Adrenal gland (tissue), 9 donors: Measurements from ENCODE around the gene SORL1-AS1.

Experiments used
- DNase-seq, 7 donors: peaks; one replicate each; pipeline ENCODE4 v3.0.0-alpha.2; 2019 to 2020
- H3K27ac ChIP-seq, 5 donors: fragments of 200-600 bp; sonication (generic) in 4 of 5; 1 replicate in 3 of 5; 2 replicates in 2 of 5; pipeline versions ENCODE4 v1.5.1 to v1.8.0; 2016 to 2020; ENCODE audit warnings: mild to moderate bottlenecking in 1 of 5
- H3K27me3 ChIP-seq: fragments of 200-600 bp; 2 replicates; pipeline ENCODE4 v1.8.0; 2021
- H3K36me3 ChIP-seq, 2 donors: fragments of 200-600 bp; replicated peaks in 1 of 2; 1 replicate in 1 of 2; 2 replicates in 1 of 2; pipeline versions ENCODE4 v1.5.1 to v1.8.0; 2018 to 2022
- H3K4me1 ChIP-seq, 2 donors: fragments of 200-600 bp; replicated peaks in 1 of 2; 1 replicate in 1 of 2; 2 replicates in 1 of 2; pipeline versions ENCODE4 v1.5.1 to v1.8.0; 2018 to 2021
- H3K4me3 ChIP-seq, 4 donors: fragments of 200-600 bp; sonication (generic) in 3 of 4; one replicate each; pipeline ENCODE4 v1.5.1; 2016 to 2018
- H3K9me3 ChIP-seq, 3 donors: fragments of 200-600 bp; sonication (generic) in 1 of 3; replicated peaks in 1 of 3; 1 replicate in 2 of 3; 2 replicates in 1 of 3; pipeline versions ENCODE4 v1.5.1 to v1.8.0; 2016 to 2021
- POLR2A ChIP-seq, 2 donors: fragments of 450-650 bp; IDR thresholded peaks; one replicate each; pipeline ENCODE4 v1.6.1; 2017; ENCODE audit warnings: antibody characterized with exemption in 2 of 2, mild to moderate bottlenecking in 2 of 2, moderate library complexity in 1 of 2
- WGBS, 4 donors: extraction: QIAGEN DNeasy Blood & Tissue Kit in 2 of 4; methylation state at CpG; one replicate each; pipeline versions ENCODE4 v1.1.5 to v1.1.7; 2013 to 2017; 5-methylcytosine and 5-hydroxymethylcytosine counted together
- intact Hi-C, 2 donors: fragments of 100-400 bp; cut with DNase I; formaldehyde crosslinking; loops; one replicate each; pipeline versions ENCODE4 v1.14.1 to v1.15.0; 2022 to 2023
- TF ChIP-seq, protein P1 (sequence below), 6 experiments: fragments of 450-650 bp in 4 of 6; fragments of 200-600 bp in 2 of 6; sonication (generic) in 1 of 6; IDR thresholded peaks; 1 replicate in 5 of 6; 2 replicates in 1 of 6; pipeline versions ENCODE4 v1.5.1 to v1.8.0; 2016 to 2021; ENCODE audit warnings: antibody characterized with exemption in 6 of 6, mild to moderate bottlenecking in 2 of 6, moderate library complexity in 1 of 6
- donor health status: healthy with polysubstance abuse.
- donor health status: Bipolar disorder and iron deficiency.
- donor health status: DM: yes; HTN: yes; CAD: no.
- donor health status: DM: no; HTN: no; CAD: no.
- donor health status: DM: no; HTN: no; CAD: no.

The SORL1-AS1 gene

DNA sequence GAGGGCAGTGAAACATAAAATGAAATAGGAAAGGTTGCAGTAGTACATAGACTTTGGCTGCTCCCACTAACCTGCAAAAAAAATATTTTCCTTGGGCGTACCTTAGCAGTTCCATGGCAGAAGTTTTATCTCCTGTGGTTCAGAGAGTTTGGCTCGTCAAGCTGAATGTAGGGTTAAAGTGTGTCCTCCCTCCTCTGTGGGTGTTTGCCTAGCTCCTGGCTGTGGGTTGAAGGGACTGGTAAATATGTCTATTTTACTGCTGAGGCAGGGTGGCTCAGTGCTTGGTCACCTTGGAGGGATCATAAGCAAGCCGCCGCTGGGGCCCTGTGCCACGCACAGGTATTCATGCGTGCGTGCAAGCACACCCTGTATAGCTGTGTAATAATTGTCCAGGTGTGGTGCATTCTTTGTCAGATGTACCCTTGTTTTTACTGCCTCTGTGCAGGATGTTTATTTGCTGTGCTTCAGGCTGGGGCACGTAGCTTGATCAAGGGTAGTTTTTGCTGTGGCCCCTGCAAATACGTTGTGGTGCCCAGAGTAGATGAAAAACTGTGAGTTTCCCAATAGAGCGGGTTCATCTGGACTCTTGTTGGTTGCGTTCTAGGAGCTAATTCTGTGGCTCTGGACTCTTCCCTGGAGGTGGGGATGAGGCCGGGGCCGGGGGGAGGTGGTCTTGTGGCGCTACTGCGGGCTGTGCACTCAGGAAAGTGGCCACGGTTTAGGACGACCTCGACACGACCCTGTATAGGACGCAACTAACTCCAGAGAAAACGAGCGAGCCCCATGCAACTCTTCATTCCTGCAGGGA lies 1.4 kb downstream of the SORL1-AS1 start:
- TF ChIP-seq, protein P1, sequence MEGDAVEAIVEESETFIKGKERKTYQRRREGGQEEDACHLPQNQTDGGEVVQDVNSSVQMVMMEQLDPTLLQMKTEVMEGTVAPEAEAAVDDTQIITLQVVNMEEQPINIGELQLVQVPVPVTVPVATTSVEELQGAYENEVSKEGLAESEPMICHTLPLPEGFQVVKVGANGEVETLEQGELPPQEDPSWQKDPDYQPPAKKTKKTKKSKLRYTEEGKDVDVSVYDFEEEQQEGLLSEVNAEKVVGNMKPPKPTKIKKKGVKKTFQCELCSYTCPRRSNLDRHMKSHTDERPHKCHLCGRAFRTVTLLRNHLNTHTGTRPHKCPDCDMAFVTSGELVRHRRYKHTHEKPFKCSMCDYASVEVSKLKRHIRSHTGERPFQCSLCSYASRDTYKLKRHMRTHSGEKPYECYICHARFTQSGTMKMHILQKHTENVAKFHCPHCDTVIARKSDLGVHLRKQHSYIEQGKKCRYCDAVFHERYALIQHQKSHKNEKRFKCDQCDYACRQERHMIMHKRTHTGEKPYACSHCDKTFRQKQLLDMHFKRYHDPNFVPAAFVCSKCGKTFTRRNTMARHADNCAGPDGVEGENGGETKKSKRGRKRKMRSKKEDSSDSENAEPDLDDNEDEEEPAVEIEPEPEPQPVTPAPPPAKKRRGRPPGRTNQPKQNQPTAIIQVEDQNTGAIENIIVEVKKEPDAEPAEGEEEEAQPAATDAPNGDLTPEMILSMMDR (IDR thresholded peaks at IDR 0.05), result no peak
- no peak for TF ChIP-seq POLR2A (IDR thresholded peaks at IDR 0.05)
- no peaks in the 10 kb centered on the region for H3K36me3 ChIP-seq
- H3K4me1 ChIP-seq, result peaks cover 3 to 6% of the 10 kb centered on the region in 2 donors
- WGBS, 4 donors, result 35 to 63% (median 49%) methylated on average over 13 to 22 of the region's 22 CpGs
- H3K9me3 ChIP-seq, result no peaks in the 10 kb centered on the region
- no peaks in the 10 kb centered on the region for H3K27me3 ChIP-seq
- peak overlapping the region in 1 of 5 donors; percentile 8 for H3K27ac ChIP-seq
- intact Hi-C loops, result loop anchor here in 1 of 2 donors (5.0 kb wide), 1 partner anchor 141 kb away; no protein-coding TSS in a partner anchor
- peak overlapping the region in 1 of 4 donors; percentile 59 for H3K4me3 ChIP-seq
- no peak for DNase-seq

DNA sequence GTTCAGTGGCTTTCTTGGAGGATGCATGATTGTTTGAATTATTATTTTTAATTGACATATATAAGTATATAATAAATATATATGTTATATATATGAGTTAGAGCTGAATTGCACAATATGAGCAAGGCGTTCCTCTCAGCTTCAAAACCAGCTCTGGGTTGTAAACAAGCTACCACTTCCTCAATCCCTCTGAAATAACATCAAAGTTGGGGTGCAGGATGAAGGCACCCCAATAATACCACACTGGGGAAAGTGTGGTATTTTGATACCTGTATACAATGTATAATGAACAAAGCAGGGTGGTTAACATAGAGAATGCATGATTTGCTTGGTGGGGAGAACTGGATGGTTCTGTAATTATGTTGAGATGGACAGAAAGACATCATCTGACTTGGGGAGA lies 2.4 kb downstream of the SORL1-AS1 start:
- Histone ChIP-seq H3K4me1 (peaks cover 3 to 6% of the 10 kb centered on the region in 2 donors), H3K36me3 (no peaks in the 10 kb centered on the region), H3K4me3 (no peak overlapping the region), H3K9me3 (no peaks in the 10 kb centered on the region), H3K27ac (no peak overlapping the region), H3K27me3 (no peaks in the 10 kb centered on the region)
- WGBS, 4 donors, result 63 to 84% (median 82%) methylated on average over 1 of the region's 1 CpG
- TF ChIP-seq, protein P1 (IDR thresholded peaks at IDR 0.05), result no peak
- no peak for TF ChIP-seq POLR2A (IDR thresholded peaks at IDR 0.05)
- DNase-seq, result no peak
- intact Hi-C loops, result loop anchor here in 1 of 2 donors (5.0 kb wide), 1 partner anchor 142 kb away; no protein-coding TSS in a partner anchor

DNA sequence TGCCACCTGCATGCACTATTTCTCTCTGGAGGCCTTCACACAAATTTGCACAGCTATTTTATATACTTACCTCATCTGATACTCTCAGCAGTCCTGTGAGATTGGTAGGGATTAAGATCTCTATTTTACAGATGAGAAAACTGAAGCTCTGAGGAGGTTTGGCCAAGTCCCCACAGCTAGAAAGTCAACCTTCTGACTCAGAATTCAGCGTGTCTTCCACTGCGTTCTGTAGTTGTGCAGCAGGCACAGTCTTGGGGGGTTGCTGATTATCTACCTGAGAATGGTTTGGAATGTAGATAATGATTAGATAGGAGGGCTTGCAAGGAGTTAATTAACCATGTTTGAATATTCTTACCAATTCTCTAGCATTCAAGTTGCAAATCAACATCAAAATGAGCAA lies 3.1 kb downstream of the SORL1-AS1 start:
- H3K4me3 ChIP-seq, result no peak overlapping the region
- peaks cover 3 to 6% of the 10 kb centered on the region in 2 donors for H3K4me1 ChIP-seq
- H3K9me3 ChIP-seq, result no peaks in the 10 kb centered on the region
- intact Hi-C loops, result loop anchor here in 1 of 2 donors (5.0 kb wide), 1 partner anchor 143 kb away; no protein-coding TSS in a partner anchor
- H3K27me3 ChIP-seq, result no peaks in the 10 kb centered on the region
- H3K27ac ChIP-seq, result no peak overlapping the region
- 80 to 100% (median 84%) methylated on average over 2 of the region's 2 CpGs for WGBS, 4 donors
- no peaks in the 10 kb centered on the region for H3K36me3 ChIP-seq
- TF ChIP-seq, protein P1 (IDR thresholded peaks at IDR 0.05), result no peak
- TF ChIP-seq POLR2A (IDR thresholded peaks at IDR 0.05), result no peak
- no peak for DNase-seq

DNA sequence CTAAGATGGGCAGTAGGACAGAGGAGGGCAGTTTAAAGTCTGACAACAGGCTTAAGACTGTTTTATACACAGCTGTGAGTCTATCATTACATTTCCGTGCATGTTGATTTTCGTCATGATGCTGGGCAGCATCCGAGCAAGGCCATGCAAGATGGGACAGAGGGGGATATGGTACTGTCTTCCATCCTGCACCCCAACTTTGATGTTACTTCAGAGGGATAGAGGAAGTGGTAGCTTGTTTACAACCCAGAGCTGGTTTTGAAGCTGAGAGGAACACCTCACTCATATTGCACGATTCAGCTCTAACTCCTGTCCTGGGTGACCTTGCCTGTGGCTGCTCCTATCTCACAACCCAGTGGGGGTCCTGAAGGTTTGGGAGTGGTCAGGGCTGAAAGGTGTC lies 3.6 kb downstream of the SORL1-AS1 start:
- H3K4me3 ChIP-seq, result no peak overlapping the region
- no peak overlapping the region for H3K27ac ChIP-seq
- WGBS, 4 donors, result 82 to 84% (median 83%) methylated on average over 4 of the region's 4 CpGs
- intact Hi-C loops, result no loop called here
- no peaks in the 10 kb centered on the region for H3K36me3 ChIP-seq
- H3K27me3 ChIP-seq, result no peaks in the 10 kb centered on the region
- peaks cover 3 to 6% of the 10 kb centered on the region in 2 donors for H3K4me1 ChIP-seq
- DNase-seq, result no peak
- H3K9me3 ChIP-seq, result no peaks in the 10 kb centered on the region
- TF ChIP-seq, protein P1 (IDR thresholded peaks at IDR 0.05), result no peak
- TF ChIP-seq POLR2A (IDR thresholded peaks at IDR 0.05), result no peak
